HepG2 (cell line): ENCODE results near the gene ANG. TPM values are rescaled to one million over a fixed set of nuclear protein-coding genes. Genes with fewer than 3 reads are reported as not detected.

Experiments
- ATAC-seq: fragments of 200-7000 bp; cut with Tn5 transposase; 3 replicates; pipeline ENCODE4 v1.9.1; 2020; ENCODE audit warnings: mild to moderate bottlenecking, moderate library complexity
- BruUV-seq: library from RNA; stranded (reverse); fragments of 400-500 nt; replicated peaks from 2 replicates; lab custom pipeline; 2021; lab: Mats Ljungman, UMichigan
- CTCF ChIA-PET: fragments of 300-600 bp; formaldehyde crosslinking; extraction: SDS; loops from one replicate; lab custom pipeline; 2021; ENCODE audit warnings: low total read pairs, inconsistent platforms, low intra/inter-chr PET ratio; lab: Yijun Ruan, JAX
- POLR2A ChIA-PET: fragments of 350-600 bp; sonication (Branson Sonifier 250); formaldehyde crosslinking; loops from one replicate; lab custom pipeline; 2020; ENCODE audit warnings: antibody characterized with exemption, inconsistent platforms; lab: Yijun Ruan, JAX
- DNase-seq: peaks from one replicate; pipeline ENCODE4 v3.0.0-alpha.2; 2015; ENCODE audit warnings: low spot score
- FAIRE-seq: peaks from 3 replicates; lab custom pipeline; 2011; peaks lifted over from hg19 to GRCh38; lab: Jason Lieb, UNC
- H2AFZ ChIP-seq: one replicate; pipeline ENCODE4 v1.6.1; 2011; ENCODE audit warnings: low read length, inconsistent platforms
- H3K27ac ChIP-seq: fragments of 300-600 bp; 3 replicates; pipeline ENCODE4 v1.8.0; 2011; ENCODE audit warnings: mixed run types, mild to moderate bottlenecking, mixed read lengths, low read length, inconsistent platforms; ENCODE audit not compliant: insufficient read depth; ENCODE audit errors: extremely low read length
- H3K27me3 ChIP-seq, 2 experiments: fragments of 200-600 bp in 1 of 2; 2 replicates in 1 of 2; 3 replicates in 1 of 2; pipeline versions ENCODE4 v1.6.0 to v1.8.0; 2011; ENCODE audit warnings: low read length in 2 of 2, mild to moderate bottlenecking in 2 of 2, moderate library complexity in 2 of 2, inconsistent platforms in 1 of 2; ENCODE audit not compliant: insufficient read depth in 2 of 2, control insufficient read depth in 1 of 2
- H3K36me3 ChIP-seq, 2 experiments: fragments of 200-600 bp in 1 of 2; replicated peaks in 1 of 2; 2 replicates in 1 of 2; 3 replicates in 1 of 2; pipeline versions ENCODE4 v1.5.1 to v1.8.0; 2011; ENCODE audit warnings: low read length in 2 of 2, inconsistent platforms in 1 of 2; ENCODE audit not compliant: insufficient read depth in 2 of 2, control insufficient read depth in 1 of 2
- H3K4me1 ChIP-seq: 2 replicates; pipeline ENCODE4 v1.5.1; 2012; ENCODE audit warnings: low read length, inconsistent platforms; ENCODE audit not compliant: insufficient read depth
- H3K4me2 ChIP-seq: 2 replicates; pipeline ENCODE4 v1.6.0; 2011; ENCODE audit warnings: low read depth, low read length, inconsistent platforms
- H3K4me3 ChIP-seq, 3 experiments: fragments of 200-600 bp in 1 of 3; sonication (generic), shearing (Covaris generic) in 1 of 3; replicated peaks in 1 of 3; 2 replicates each; pipeline ENCODE4 v1.5.1; 2011 to 2016; ENCODE audit warnings: low read length in 3 of 3, inconsistent platforms in 2 of 3, low read depth in 2 of 3, mild to moderate bottlenecking in 2 of 3, control low read depth in 1 of 3, mixed read lengths in 1 of 3; ENCODE audit not compliant: insufficient read depth in 1 of 3
- H3K79me2 ChIP-seq: one replicate; pipeline ENCODE4 v1.6.1; 2011; ENCODE audit warnings: low read length, inconsistent platforms; ENCODE audit not compliant: insufficient read depth
- H3K9ac ChIP-seq: 2 replicates; pipeline ENCODE4 v1.6.0; 2011; ENCODE audit warnings: mild to moderate bottlenecking, low read depth, low read length, inconsistent platforms; ENCODE audit not compliant: insufficient read depth
- H3K9me3 ChIP-seq: 2 replicates; pipeline ENCODE4 v1.5.1; 2012; ENCODE audit warnings: mild to moderate bottlenecking, low read length
- H4K20me1 ChIP-seq: 2 replicates; pipeline ENCODE4 v1.6.0; 2011; ENCODE audit warnings: inconsistent platforms, mild to moderate bottlenecking, low read length, moderate library complexity; ENCODE audit not compliant: insufficient read depth
- CEBPZ ChIP-seq: IDR thresholded peaks from 2 replicates; pipeline ENCODE4 v1.6.1; 2012; ENCODE audit warnings: low read length, improper control_type of control experiment
- CTCF ChIP-seq: sonication (generic); formaldehyde crosslinking; IDR thresholded peaks from 2 replicates; pipeline ENCODE4 v1.5.0; 2020; ENCODE audit warnings: mild to moderate bottlenecking, missing genetic modification reagents, moderate library complexity
- FOXP4 ChIP-seq: sonication (generic); formaldehyde crosslinking; IDR thresholded peaks from 2 replicates; pipeline ENCODE4 v1.4.0; 2020; ENCODE audit warnings: missing genetic modification reagents
- IRF2 ChIP-seq: IDR thresholded peaks from 2 replicates; pipeline ENCODE4 v1.6.1; 2018; ENCODE audit warnings: missing genetic modification reagents, missing compliant biosample characterization
- MAFF ChIP-seq: IDR thresholded peaks from 2 replicates; pipeline ENCODE4 v1.6.1; 2011; ENCODE audit warnings: low read depth, low read length, improper control_type of control experiment
- MEIS2 ChIP-seq: sonication (generic); formaldehyde crosslinking; IDR thresholded peaks from 2 replicates; pipeline ENCODE4 v1.9.0; 2021; ENCODE audit warnings: mild to moderate bottlenecking, missing genetic modification reagents
- NR3C1 ChIP-seq: sonication (generic); formaldehyde crosslinking; IDR thresholded peaks from 2 replicates; pipeline ENCODE4 v1.4.0; 2020; ENCODE audit warnings: missing genetic modification reagents
- NRL ChIP-seq: sonication (generic); formaldehyde crosslinking; IDR thresholded peaks from 2 replicates; pipeline ENCODE4 v1.5.0; 2020; ENCODE audit warnings: missing genetic modification reagents, mild to moderate bottlenecking, moderate library complexity, borderline replicate concordance
- ONECUT2 ChIP-seq: sonication (generic); formaldehyde crosslinking; IDR thresholded peaks from 2 replicates; pipeline ENCODE4 v1.4.0; 2020; ENCODE audit warnings: missing genetic modification reagents
- PAX8 ChIP-seq: sonication (generic); formaldehyde crosslinking; IDR thresholded peaks from 2 replicates; pipeline ENCODE4 v1.8.0; 2022; ENCODE audit warnings: mild to moderate bottlenecking, missing genetic modification reagents, borderline replicate concordance
- POLR2AphosphoS5 ChIP-seq: IDR thresholded peaks from 2 replicates; pipeline ENCODE4 v1.6.1; 2012; ENCODE audit warnings: low read depth, low read length
- STAG1 ChIP-seq: sonication (generic); formaldehyde crosslinking; IDR thresholded peaks from 2 replicates; pipeline ENCODE4 v1.4.0; 2020; ENCODE audit warnings: missing genetic modification reagents
- ZNF234 ChIP-seq: sonication (generic); formaldehyde crosslinking; conservative IDR thresholded peaks from 2 replicates; pipeline ENCODE4 v1.5.1; 2020; ENCODE audit warnings: mild to moderate bottlenecking, missing genetic modification reagents
- ZNF572 ChIP-seq: sonication (generic); formaldehyde crosslinking; IDR thresholded peaks from 2 replicates; pipeline ENCODE4 v1.5.1; 2020; ENCODE audit warnings: mild to moderate bottlenecking, missing genetic modification reagents
- WGBS: methylation state at CpG from one replicate; pipeline ENCODE4 v1.1.6; 2017; ENCODE audit warnings: low lambda C conversion rate; 5-methylcytosine and 5-hydroxymethylcytosine counted together
- in situ Hi-C: cut with HindIII; loops from 2 replicates; pipeline ENCODE4 v1.10.0; 2017; ENCODE audit warnings: low pct_unique_long_range_greater_than_20kb; ENCODE audit not compliant: extremely low pct_ligation_motif_present
- intact Hi-C: fragments of 100-400 bp; cut with micrococcal nuclease; formaldehyde crosslinking; loops from one replicate; pipeline ENCODE4 v1.10.0; 2022; ENCODE audit not compliant: unreplicated experiment
- polyA plus RNA-seq, 8 experiments: library from polyadenylated mRNA; depleted of rRNA in 3 of 8; stranded (reverse) in 7 of 8; unstranded in 1 of 8; fragments of >200 nt; fragmentation: Illumina TruSeq in 4 of 8; extraction: Trizol in 4 of 8; gene quantifications; 2 replicates each; pipeline versions ENCODE4 v1.2.1 to v1.2.3, GENCODE V29; 2011 to 2016; ENCODE audit warnings: low read depth in 4 of 8, missing spikeins in 1 of 8, mixed read lengths in 1 of 8; ENCODE audit not compliant: insufficient read depth in 1 of 8
- total RNA-seq, 5 experiments: library from RNA; depleted of rRNA; stranded (reverse); fragments of >200 nt; fragmentation: Illumina TruSeq; extraction: Trizol; gene quantifications; 2 replicates each; pipeline ENCODE4 v1.2.3, GENCODE V29; 2016; ENCODE audit warnings: low read depth in 1 of 5

ANG gene
- total and polyA plus RNA-seq, 2 of the 13 experiments (the other 11 are each of a cell fraction or from before 2014, with no cell fraction given), result 83.6 to 401 TPM

- H4K20me1 ChIP-seq, result peaks cover 68% of the 10 kb centered on the region
- no peaks in the 10 kb centered on the region for H3K27me3 ChIP-seq
- H3K4me1 ChIP-seq, result no peaks in the 10 kb centered on the region
- H2AFZ ChIP-seq, result no peak overlapping the region
- DNase-seq, result peak; percentile 62
- BruUV-seq, result no TSS peak
- 64% methylated on average over 6 of the region's 6 CpGs for WGBS
- intact Hi-C loops (loop anchor here (1.0 kb wide), 1 partner anchor 158 kb away; no protein-coding TSS in a partner anchor), in situ Hi-C loops (loop anchor here (5.0 kb wide), 1 partner anchor 160 kb away; no protein-coding TSS in a partner anchor)
- no peak overlapping the region for H3K9ac ChIP-seq
- ChIA-PET CTCF (interaction anchor here (0.9 to 1.7 kb wide), 4 partner anchors 88 to 343 kb away, joined by 3 to 5 read pairs (median 4); no protein-coding TSS in a partner anchor), POLR2A (interaction anchor here (1.3 to 1.5 kb wide), 3 partner anchors 10 to 40 kb away, joined by 3 to 4 read pairs (median 3); no protein-coding TSS in a partner anchor)
- peaks cover 35 to 78% of the 10 kb centered on the region in 2 experiments for H3K36me3 ChIP-seq
- no peak overlapping the region for H3K27ac ChIP-seq
- peaks cover 29% of the 10 kb centered on the region for H3K79me2 ChIP-seq
- peak; percentile 15 for FAIRE-seq
- no peak overlapping the region for H3K4me2 ChIP-seq
- H3K4me3 ChIP-seq, result no peak overlapping the region
- ATAC-seq, result peak; percentile 78
- H3K9me3 ChIP-seq, result no peaks in the 10 kb centered on the region
- TF ChIP-seq ZNF234 (CRISPR knock-in tag) (no peak), MEIS2 (CRISPR knock-in tag) (no peak), IRF2 (no peak; the same call in 1 of the 2 replicates), CEBPZ (no peak), PAX8 (no peak), STAG1 (peak; percentile 61), NRL (CRISPR knock-in tag) (no peak), FOXP4 (CRISPR knock-in tag) (no peak), ONECUT2 (no peak), MAFF (no peak), CTCF (peak; percentile 69), ZNF572 (CRISPR knock-in tag) (no peak), NR3C1 (CRISPR knock-in tag) (no peak), POLR2AphosphoS5 (peak; percentile 53)
Observed at GRCh38 chr14:20697273-20698017, 8.9 kb downstream of the ANG start.
